Measurements from ENCODE around the gene TSPAN4. TPM values are rescaled to one million over a fixed set of nuclear protein-coding genes. Genes with fewer than 3 reads are reported as not detected.

The TSPAN4 gene
- total RNA-seq, 4 donors from 2014 or later, result 25.1 to 75.0 (median 32.4) TPM

GRCh38 chr11:901452-902061, 58.9 kb downstream of the TSPAN4 start:
- H3K27ac ChIP-seq, result no peak overlapping the region
- no peak overlapping the region for H3K4me3 ChIP-seq
- intact Hi-C loops (cut with DNase I; ENCODE audit: low total_unique reads) (no loop called here), in situ Hi-C loops (cut with MboI; ENCODE audit: low pct_ligation_motif_present in 1 of 4, low pct_unique_long_range_greater_than_20kb in 1 of 4, low sequenced_read_pairs in 3 of 4) (loop anchor here in 1 of 4 donors (25.0 kb wide), 1 partner anchor 136 kb away; the partner anchor contains the start of gene MUC6)
- H3K9me3 ChIP-seq, result no peaks in the 10 kb centered on the region
- no peak for DNase-seq
- no peak for TF ChIP-seq CTCF (IDR thresholded peaks at IDR 0.05)
- no peak for TF ChIP-seq POLR2A (IDR thresholded peaks at IDR 0.05)
- TF ChIP-seq EP300 (IDR thresholded peaks at IDR 0.05; ENCODE audit: low read depth), result no peak
- no peak for TF ChIP-seq POLR2AphosphoS5 (IDR thresholded peaks at IDR 0.05)
- H3K27me3 ChIP-seq, result no peaks in the 10 kb centered on the region
- WGBS, 2 donors (ENCODE audit: low coverage in 1 of 2), result 92% methylated on average over 19 of the region's 19 CpGs; no CpG with 5 or more reads in 1 of the 2 donors
- peaks cover 0 to 33% (median 15%) of the 10 kb centered on the region in 4 donors for H3K36me3 ChIP-seq
- H3K4me1 ChIP-seq, result peaks cover 0 to 4% (median 0%) of the 10 kb centered on the region in 4 donors

- TF ChIP-seq EP300 (IDR thresholded peaks at IDR 0.05; ENCODE audit: low read depth) (no peak), CTCF (IDR thresholded peaks at IDR 0.05) (no peak), POLR2AphosphoS5 (IDR thresholded peaks at IDR 0.05) (no peak), POLR2A (IDR thresholded peaks at IDR 0.05) (no peak)
- H3K36me3 ChIP-seq, result peaks cover 0 to 30% (median 14%) of the 10 kb centered on the region in 4 donors
- intact Hi-C loops (cut with DNase I; ENCODE audit: low total_unique reads) (no loop called here), in situ Hi-C loops (cut with MboI; ENCODE audit: low pct_ligation_motif_present in 1 of 4, low pct_unique_long_range_greater_than_20kb in 1 of 4, low sequenced_read_pairs in 3 of 4) (loop anchor here in 1 of 4 donors (25.0 kb wide), 1 partner anchor 133 kb away; the partner anchor contains the start of gene MUC6)
- H3K4me3 ChIP-seq, result no peak overlapping the region
- DNase-seq, result no peak
- peaks cover 0 to under 1% (median 0%) of the 10 kb centered on the region in 4 donors for H3K4me1 ChIP-seq
- H3K27me3 ChIP-seq, result no peaks in the 10 kb centered on the region
- 93 to 100% methylated on average over 1 to 7 of the region's 7 CpGs for WGBS, 2 donors (ENCODE audit: low coverage in 1 of 2)
- no peak overlapping the region for H3K27ac ChIP-seq
- no peaks in the 10 kb centered on the region for H3K9me3 ChIP-seq
Observed at GRCh38 chr11:904380-904779, 61.7 kb downstream of the TSPAN4 start.

GRCh38 chr11:905952-906351, 63.3 kb downstream of the TSPAN4 start:
- Histone ChIP-seq H3K4me3 (no peak overlapping the region), H3K9me3 (no peaks in the 10 kb centered on the region), H3K4me1 (peaks cover 7 to 10% (median 9%) of the 10 kb centered on the region in 4 donors), H3K27me3 (no peaks in the 10 kb centered on the region), H3K27ac (no peak overlapping the region), H3K36me3 (peaks cover 0 to 24% (median 12%) of the 10 kb centered on the region in 4 donors)
- no peak for TF ChIP-seq POLR2A (IDR thresholded peaks at IDR 0.05)
- no peak for TF ChIP-seq CTCF (IDR thresholded peaks at IDR 0.05)
- no peak for TF ChIP-seq POLR2AphosphoS5 (IDR thresholded peaks at IDR 0.05)
- no peak for TF ChIP-seq EP300 (IDR thresholded peaks at IDR 0.05; ENCODE audit: low read depth)
- intact Hi-C loops (cut with DNase I; ENCODE audit: low total_unique reads), result no loop called here
- DNase-seq, result no peak
- WGBS, 2 donors (ENCODE audit: low coverage in 1 of 2), result 90% methylated on average over 2 to 7 of the region's 7 CpGs
- in situ Hi-C loops (cut with MboI; ENCODE audit: low pct_ligation_motif_present in 1 of 4, low pct_unique_long_range_greater_than_20kb in 1 of 4, low sequenced_read_pairs in 3 of 4), result loop anchor here in 1 of 4 donors (25.0 kb wide), 1 partner anchor 131 kb away; the partner anchor contains the start of gene MUC6

GRCh38 chr11:907668-908067, 65.0 kb downstream of the TSPAN4 start:
- intact Hi-C loops (cut with DNase I; ENCODE audit: low total_unique reads), result no loop called here
- in situ Hi-C loops (cut with MboI; ENCODE audit: low pct_ligation_motif_present in 1 of 4, low pct_unique_long_range_greater_than_20kb in 1 of 4, low sequenced_read_pairs in 3 of 4), result loop anchor here in 1 of 4 donors (25.0 kb wide), 1 partner anchor 130 kb away; the partner anchor contains the start of gene MUC6
- no peak overlapping the region for H3K27ac ChIP-seq
- H3K9me3 ChIP-seq, result no peaks in the 10 kb centered on the region
- WGBS, 2 donors (ENCODE audit: low coverage in 1 of 2), result 95% methylated on average over 2 of the region's 2 CpGs; no CpG with 5 or more reads in 1 of the 2 donors
- no peaks in the 10 kb centered on the region for H3K27me3 ChIP-seq
- H3K4me1 ChIP-seq, result peaks cover 12 to 17% (median 15%) of the 10 kb centered on the region in 4 donors
- DNase-seq, result no peak
- H3K4me3 ChIP-seq, result no peak overlapping the region
- no peak for TF ChIP-seq POLR2A (IDR thresholded peaks at IDR 0.05)
- no peak for TF ChIP-seq POLR2AphosphoS5 (IDR thresholded peaks at IDR 0.05)
- TF ChIP-seq CTCF (IDR thresholded peaks at IDR 0.05), result no peak
- H3K36me3 ChIP-seq, result peaks cover 0 to 10% (median 6%) of the 10 kb centered on the region in 4 donors
